CD4-positive, CD25-positive, alpha-beta regulatory T cell (primary cell): ENCODE results near the gene PRDM16. TPM values are rescaled to one million over a fixed set of nuclear protein-coding genes. Genes with fewer than 3 reads are reported as not detected.
"Not testable (repeated sequence)": the region's sequence is repeated elsewhere in the genome, so short reads cannot be mapped to it uniquely, and the experiment has no call there.

ENCODE experiments used
- ATAC-seq, 2 donors: fragments of 150-1000 bp; cut with Tn5 transposase; one replicate each; pipeline ENCODE4 v1.10.0; 2021; ENCODE audit warnings: low read depth in 2 of 2, moderate number of reproducible peaks in 2 of 2, moderate library complexity in 1 of 2
- DNase-seq, 3 donors: peaks; one replicate each; pipeline versions ENCODE4 v3.0.0 to v3.0.0-alpha.2; 2012 to 2022; ENCODE audit warnings: mixed read lengths in 1 of 3
- H3K27ac ChIP-seq: one replicate; pipeline ENCODE4 v1.7.0; 2013; ENCODE audit warnings: mild to moderate bottlenecking, low read length; ENCODE audit not compliant: insufficient read depth, poor library complexity, severe bottlenecking
- H3K27me3 ChIP-seq: one replicate; pipeline ENCODE4 v1.7.0; 2013; ENCODE audit warnings: low read length; ENCODE audit not compliant: control insufficient read depth, insufficient read depth
- H3K36me3 ChIP-seq: one replicate; pipeline ENCODE4 v1.7.0; 2013; ENCODE audit warnings: mild to moderate bottlenecking, low read length, moderate library complexity; ENCODE audit not compliant: control insufficient read depth, insufficient read depth
- H3K4me1 ChIP-seq: 2 replicates; pipeline ENCODE4 v1.7.0; 2013; ENCODE audit warnings: mild to moderate bottlenecking, low read length; ENCODE audit not compliant: insufficient read depth, control insufficient read depth, poor library complexity, severe bottlenecking
- H3K4me3 ChIP-seq: one replicate; pipeline ENCODE4 v1.7.0; 2013; ENCODE audit warnings: low read depth, mild to moderate bottlenecking, low read length, moderate library complexity
- H3K9me3 ChIP-seq, 2 experiments: 1 replicate in 1 of 2; 2 replicates in 1 of 2; pipeline ENCODE4 v1.7.0; 2013; ENCODE audit warnings: low read length in 2 of 2, mild to moderate bottlenecking in 1 of 2, moderate library complexity in 1 of 2; ENCODE audit not compliant: control insufficient read depth in 2 of 2
- H3K27ac Mint-ChIP-seq, 3 donors: one replicate each; pipeline ENCODE4 v1.8.0; 2020 to 2022; ENCODE audit warnings: mild to moderate bottlenecking in 3 of 3, mixed read lengths in 3 of 3, moderate library complexity in 2 of 3
- H3K27me3 Mint-ChIP-seq: one replicate; pipeline ENCODE4 v1.8.0; 2022; ENCODE audit warnings: mild to moderate bottlenecking, mixed read lengths
- H3K36me3 Mint-ChIP-seq: one replicate; pipeline ENCODE4 v1.8.0; 2020; ENCODE audit warnings: mixed read lengths
- H3K4me1 Mint-ChIP-seq, 4 donors: one replicate each; pipeline ENCODE4 v1.8.0; 2020 to 2022; ENCODE audit warnings: mixed read lengths in 4 of 4, mild to moderate bottlenecking in 1 of 4
- H3K4me3 Mint-ChIP-seq, 4 donors: one replicate each; pipeline ENCODE4 v1.8.0; 2020 to 2022; ENCODE audit warnings: mild to moderate bottlenecking in 4 of 4, mixed read lengths in 4 of 4, moderate library complexity in 3 of 4
- H3K9me3 Mint-ChIP-seq, 7 donors: one replicate each; pipeline ENCODE4 v1.8.0; 2020 to 2022; ENCODE audit warnings: mixed read lengths in 7 of 7, mild to moderate bottlenecking in 3 of 7, moderate library complexity in 2 of 7
- polyA plus RNA-seq, 4 donors: library from polyadenylated mRNA; unstranded; fragments of 300-500 nt; fragmentation: Illumina TruSeq; gene quantifications; one replicate each; pipeline ENCODE4 v1.2.3, GENCODE V29; 2021
- total RNA-seq: library from RNA; stranded (reverse); gene quantifications from one replicate; pipeline ENCODE4 v1.2.3, GENCODE V29; 2022

The PRDM16 gene
- total and polyA plus RNA-seq, 5 donors from 2014 or later, result 0.27 TPM; not detected in 4

DNA sequence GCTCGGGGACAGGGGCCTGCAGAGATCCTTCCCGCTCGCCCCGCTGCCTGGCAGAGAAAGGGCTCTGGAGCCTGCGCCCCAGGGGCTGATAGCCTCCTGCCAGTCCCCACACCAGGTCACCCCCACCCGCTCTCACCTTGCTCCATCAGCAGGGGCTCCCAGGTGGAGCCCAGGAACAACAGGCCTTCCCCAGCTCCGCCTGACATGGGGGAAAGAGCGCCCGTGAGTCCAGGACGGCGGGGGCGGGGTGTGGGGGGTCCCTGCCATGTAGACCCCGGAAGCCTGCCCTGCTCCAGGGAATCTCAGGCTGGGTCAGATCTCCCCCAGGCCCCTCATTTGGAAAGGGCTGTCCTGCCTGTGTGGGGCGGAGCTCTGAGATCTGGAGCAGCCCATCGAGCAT lies 166.5 kb downstream of the PRDM16 start:
- Histone ChIP-seq H3K4me3 (no peak overlapping the region), H3K4me1 (no peaks in the 10 kb centered on the region), H3K36me3 (no peaks in the 10 kb centered on the region), H3K27me3 (no peaks in the 10 kb centered on the region), H3K27ac (no peak overlapping the region), H3K9me3 (no peaks in the 10 kb centered on the region)
- no peaks in the 10 kb centered on the region for H3K9me3 Mint-ChIP-seq
- no peak overlapping the region for H3K4me3 Mint-ChIP-seq
- ATAC-seq (no peak), DNase-seq (no peak)
- H3K36me3 Mint-ChIP-seq, result no peaks in the 10 kb centered on the region
- H3K27me3 Mint-ChIP-seq, result no peaks in the 10 kb centered on the region
- no peaks in the 10 kb centered on the region for H3K4me1 Mint-ChIP-seq
- H3K27ac Mint-ChIP-seq, result no peak overlapping the region

DNA sequence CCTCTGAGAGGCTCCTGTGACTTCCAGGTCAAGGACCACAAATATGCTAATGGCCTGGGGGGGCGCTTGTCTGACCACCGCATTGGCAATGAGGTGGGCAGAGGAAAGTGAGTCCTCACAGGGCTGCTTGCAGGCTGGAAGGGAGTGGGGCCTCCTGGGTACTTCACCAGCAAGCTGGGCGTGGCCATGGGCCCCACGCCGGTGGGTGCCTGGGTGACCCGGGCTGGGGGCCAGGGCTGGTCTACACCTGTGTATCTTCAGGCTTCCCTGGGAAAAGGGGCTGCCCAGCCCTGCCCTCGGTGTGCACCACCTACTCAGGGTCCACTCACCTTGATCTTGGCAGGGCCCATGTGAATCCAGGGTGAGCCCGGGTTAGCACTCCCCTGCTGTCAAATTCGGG lies 167.4 kb downstream of the PRDM16 start:
- ATAC-seq (no peak), DNase-seq (no peak)
- H3K9me3 ChIP-seq, result no peaks in the 10 kb centered on the region
- no peaks in the 10 kb centered on the region for H3K9me3 Mint-ChIP-seq
- no peak overlapping the region for H3K4me3 Mint-ChIP-seq
- no peaks in the 10 kb centered on the region for H3K27me3 ChIP-seq
- no peaks in the 10 kb centered on the region for H3K4me1 Mint-ChIP-seq
- H3K36me3 Mint-ChIP-seq, result no peaks in the 10 kb centered on the region
- no peak overlapping the region for H3K4me3 ChIP-seq
- H3K27me3 Mint-ChIP-seq, result no peaks in the 10 kb centered on the region
- H3K36me3 ChIP-seq, result no peaks in the 10 kb centered on the region
- H3K27ac Mint-ChIP-seq, result no peak overlapping the region
- no peak overlapping the region for H3K27ac ChIP-seq
- H3K4me1 ChIP-seq, result no peaks in the 10 kb centered on the region

DNA sequence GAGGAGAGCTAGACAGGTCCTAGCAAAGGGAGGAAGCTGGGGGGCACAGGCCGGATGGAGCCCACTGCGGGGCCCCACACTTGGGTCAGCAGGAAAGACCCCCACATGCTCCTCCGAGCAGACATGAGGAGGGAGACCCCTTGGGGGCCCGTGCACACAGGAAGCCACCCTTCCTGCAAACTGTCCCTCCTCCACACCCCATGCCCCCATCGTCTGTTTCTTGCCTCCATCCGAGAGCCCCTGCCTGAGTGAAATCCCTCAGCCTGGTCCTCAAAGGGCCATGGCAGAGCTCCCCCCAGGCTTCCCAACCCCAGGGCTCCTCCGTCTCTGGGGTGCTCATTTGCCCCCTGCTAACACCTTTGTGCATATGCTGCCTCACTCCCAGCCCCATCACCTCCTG lies 168.0 kb downstream of the PRDM16 start:
- Mint-ChIP-seq H3K4me3 (no peak overlapping the region), H3K27ac (no peak overlapping the region)
- no peak for ATAC-seq

DNA sequence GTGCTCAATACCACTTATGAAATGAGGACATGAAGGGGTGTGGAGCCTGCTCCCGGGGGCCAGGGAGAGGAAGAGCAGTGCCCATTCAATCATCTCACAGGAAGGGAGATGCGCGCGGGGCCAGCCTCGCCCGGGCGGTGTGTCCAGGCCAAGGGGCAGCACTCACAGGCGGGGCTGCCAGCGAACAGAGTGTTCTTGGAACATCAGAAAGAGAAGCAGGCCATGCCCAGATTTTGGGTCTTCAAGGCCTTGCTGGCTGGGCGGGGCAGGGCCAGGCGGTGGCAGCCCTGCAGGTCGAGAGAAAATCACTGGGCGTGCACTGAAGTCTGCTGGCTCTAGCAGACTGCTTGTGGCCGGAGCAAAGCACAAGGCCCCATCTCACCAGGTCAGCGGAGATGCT lies 168.6 kb downstream of the PRDM16 start:
- no peaks in the 10 kb centered on the region for H3K36me3 ChIP-seq
- Mint-ChIP-seq H3K27me3 (no peaks in the 10 kb centered on the region), H3K4me1 (no peaks in the 10 kb centered on the region), H3K27ac (no peak overlapping the region), H3K36me3 (no peaks in the 10 kb centered on the region), H3K4me3 (no peak overlapping the region), H3K9me3 (no peaks in the 10 kb centered on the region)
- no peaks in the 10 kb centered on the region for H3K27me3 ChIP-seq
- H3K4me1 ChIP-seq, result no peaks in the 10 kb centered on the region
- no peak overlapping the region for H3K27ac ChIP-seq
- DNase-seq (no peak), ATAC-seq (no peak)
- no peak overlapping the region for H3K4me3 ChIP-seq
- H3K9me3 ChIP-seq, result no peaks in the 10 kb centered on the region

More for the DNA sequence above, 168.0 kb downstream of the PRDM16 start:
- Mint-ChIP-seq H3K36me3 (no peaks in the 10 kb centered on the region), H3K9me3 (no peaks in the 10 kb centered on the region), H3K4me1 (no peaks in the 10 kb centered on the region), H3K27me3 (no peaks in the 10 kb centered on the region)
- no peaks in the 10 kb centered on the region for H3K4me1 ChIP-seq
- H3K9me3 ChIP-seq, result no peaks in the 10 kb centered on the region
- H3K4me3 ChIP-seq, result no peak overlapping the region
- no peak for DNase-seq
- H3K27me3 ChIP-seq, result no peaks in the 10 kb centered on the region
- H3K36me3 ChIP-seq, result no peaks in the 10 kb centered on the region
- H3K27ac ChIP-seq, result no peak overlapping the region

DNA sequence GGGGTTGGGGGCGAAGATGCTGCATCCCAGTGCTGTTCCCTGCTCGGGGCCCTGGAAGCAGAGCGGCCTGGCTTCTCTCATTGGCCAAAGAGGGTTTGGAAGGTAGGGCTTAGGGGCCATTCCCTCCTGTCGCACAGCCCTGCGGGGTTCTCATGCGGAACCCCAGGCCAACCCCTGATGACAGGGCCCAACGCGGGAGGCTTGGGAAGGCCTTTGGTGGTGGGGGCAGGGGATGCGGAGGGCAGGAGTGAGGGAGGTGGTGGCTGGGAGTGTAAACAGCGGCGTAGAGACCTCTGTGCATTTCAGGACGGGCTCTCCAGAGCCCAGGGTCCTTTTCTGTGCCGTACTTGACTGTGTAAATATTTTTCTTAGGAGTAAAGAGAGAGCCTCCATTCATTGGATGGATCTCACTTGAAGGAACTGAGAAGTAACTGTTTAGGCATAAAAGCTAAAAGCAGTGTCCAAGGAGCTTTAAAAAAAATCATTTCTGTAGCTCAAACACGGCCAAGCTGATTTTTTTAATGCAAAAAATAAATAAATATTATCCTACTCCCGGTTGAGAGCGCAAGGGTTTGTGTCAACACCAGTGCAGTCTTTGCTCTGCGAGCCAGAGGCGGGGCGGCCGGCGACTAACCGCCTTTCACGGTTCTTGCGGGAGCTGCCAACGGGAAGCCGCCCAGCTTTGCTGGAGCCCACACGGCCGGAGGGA lies 169.1 kb downstream of the PRDM16 start:
- Mint-ChIP-seq H3K4me1 (no peaks in the 10 kb centered on the region), H3K27me3 (no peaks in the 10 kb centered on the region), H3K27ac (no peak overlapping the region), H3K36me3 (no peaks in the 10 kb centered on the region), H3K9me3 (no peaks in the 10 kb centered on the region), H3K4me3 (no peak overlapping the region)
- Histone ChIP-seq H3K9me3 (no peaks in the 10 kb centered on the region), H3K27me3 (no peaks in the 10 kb centered on the region), H3K27ac (no peak overlapping the region), H3K4me1 (no peaks in the 10 kb centered on the region), H3K36me3 (no peaks in the 10 kb centered on the region), H3K4me3 (no peak overlapping the region)
- DNase-seq (no peak), ATAC-seq (no peak)

DNA sequence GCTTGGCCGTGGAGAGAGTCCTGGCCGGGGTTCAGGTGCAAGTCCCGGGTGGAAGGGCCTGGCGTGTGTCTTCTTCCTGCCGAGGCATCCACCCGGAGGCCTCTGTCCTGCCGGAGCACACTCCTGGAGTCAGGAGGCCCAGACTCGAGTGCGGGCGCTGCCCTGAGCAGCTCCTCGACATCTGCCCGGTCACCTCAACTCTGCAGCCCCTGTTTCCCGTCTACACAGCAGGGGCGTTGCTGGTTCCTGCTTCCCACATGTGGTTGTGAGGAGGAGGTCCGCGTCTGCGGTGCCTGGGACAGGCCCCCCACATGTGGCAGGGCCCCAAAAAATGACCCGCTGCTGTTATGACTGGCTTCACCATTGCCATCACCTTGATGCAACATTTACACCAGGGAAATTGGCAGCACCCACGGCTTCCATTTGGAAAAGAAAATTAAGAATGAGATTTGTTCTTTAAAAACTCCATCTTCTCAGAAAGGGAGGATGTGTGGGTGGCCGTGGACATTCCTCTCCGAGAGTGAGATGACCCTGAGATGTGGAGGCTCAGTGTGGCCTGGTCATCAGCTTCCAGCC lies 169.8 kb downstream of the PRDM16 start:
- H3K4me1 Mint-ChIP-seq, result no peaks in the 10 kb centered on the region
- Histone ChIP-seq H3K36me3 (no peaks in the 10 kb centered on the region), H3K9me3 (no peaks in the 10 kb centered on the region), H3K4me1 (no peaks in the 10 kb centered on the region), H3K4me3 (no peak overlapping the region), H3K27ac (no peak overlapping the region), H3K27me3 (no peaks in the 10 kb centered on the region)
- DNase-seq, result no peak
- ATAC-seq, result no peak
- no peaks in the 10 kb centered on the region for H3K36me3 Mint-ChIP-seq
- H3K9me3 Mint-ChIP-seq, result no peaks in the 10 kb centered on the region
- H3K4me3 Mint-ChIP-seq, result no peak overlapping the region
- H3K27me3 Mint-ChIP-seq, result no peaks in the 10 kb centered on the region
- H3K27ac Mint-ChIP-seq, result no peak overlapping the region

DNA sequence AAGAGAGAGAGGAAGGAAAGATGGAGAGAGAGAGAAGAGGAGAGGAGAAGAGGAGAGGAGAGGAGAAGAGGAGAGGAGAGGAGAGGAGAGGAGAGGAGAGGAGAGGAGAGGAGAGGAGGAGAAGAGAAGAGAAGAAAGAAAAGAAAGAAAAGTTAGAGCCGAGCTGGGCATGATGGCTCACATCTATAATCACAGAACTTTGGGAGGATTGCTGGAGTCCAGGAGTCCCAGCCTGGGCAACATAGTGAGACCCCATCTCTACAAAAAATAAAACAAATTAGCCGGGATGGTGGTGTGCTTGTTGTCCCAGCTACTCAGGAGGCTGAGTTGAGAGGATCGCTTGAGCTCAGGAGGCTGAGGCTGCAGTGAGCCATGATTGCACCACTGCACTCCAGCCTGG lies 171.0 kb downstream of the PRDM16 start:
- not testable (repeated sequence) for H3K27ac ChIP-seq, H3K9me3 Mint-ChIP-seq, H3K4me1 ChIP-seq, H3K27me3 ChIP-seq, ATAC-seq, H3K36me3 Mint-ChIP-seq, H3K36me3 ChIP-seq, H3K4me3 Mint-ChIP-seq, H3K4me1 Mint-ChIP-seq, H3K9me3 ChIP-seq, H3K4me3 ChIP-seq, DNase-seq, H3K27ac Mint-ChIP-seq, H3K27me3 Mint-ChIP-seq

DNA sequence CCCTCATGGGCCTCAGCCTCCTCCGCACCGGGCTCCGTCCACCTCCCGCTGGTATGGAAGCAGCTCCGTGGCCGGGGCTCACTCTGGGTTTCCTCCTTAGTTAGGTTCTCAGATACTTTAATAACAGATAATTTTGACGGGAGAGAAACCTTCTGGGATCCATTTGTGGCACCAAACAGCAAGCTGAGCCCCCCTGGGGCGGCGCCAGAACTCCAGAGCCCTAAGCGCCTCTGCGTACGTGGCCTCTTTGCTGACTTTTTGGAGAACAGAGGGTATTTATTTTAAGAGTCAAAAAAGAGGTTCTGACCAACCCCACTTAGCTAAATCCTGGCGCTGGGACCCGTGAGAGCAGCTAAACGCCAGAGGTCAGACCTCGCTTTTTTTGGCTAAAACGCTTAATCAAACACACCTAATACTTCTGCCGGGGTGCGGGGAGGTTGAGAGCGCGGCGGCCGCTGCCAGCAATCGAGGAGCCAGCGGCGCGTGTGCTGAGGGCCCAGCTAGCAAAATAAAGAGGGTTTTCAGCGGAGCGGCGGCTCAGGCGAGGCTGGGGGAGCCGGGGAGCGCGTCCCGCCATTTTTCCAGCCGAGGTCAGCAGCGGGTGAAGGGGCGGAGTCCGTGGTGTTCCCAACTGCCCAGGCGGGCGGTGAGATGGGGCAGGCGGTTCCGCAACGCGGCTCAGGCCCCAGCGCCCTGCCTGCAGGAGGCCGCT lies 171.7 kb downstream of the PRDM16 start:
- H3K4me3 Mint-ChIP-seq, result no peak overlapping the region
- H3K9me3 Mint-ChIP-seq, result no peaks in the 10 kb centered on the region
- H3K4me1 Mint-ChIP-seq, result no peaks in the 10 kb centered on the region
- Histone ChIP-seq H3K27me3 (no peaks in the 10 kb centered on the region), H3K36me3 (no peaks in the 10 kb centered on the region), H3K9me3 (no peaks in the 10 kb centered on the region), H3K4me1 (no peaks in the 10 kb centered on the region), H3K4me3 (no peak overlapping the region), H3K27ac (no peak overlapping the region)
- no peaks in the 10 kb centered on the region for H3K36me3 Mint-ChIP-seq
- DNase-seq, result no peak
- no peak for ATAC-seq
- no peaks in the 10 kb centered on the region for H3K27me3 Mint-ChIP-seq
- no peak overlapping the region for H3K27ac Mint-ChIP-seq
